ENCODE data around the gene DYRK4.

Gene DYRK4

GRCh38 chr12:4584281-4584680, 22.3 kb downstream of the DYRK4 start:
- no peak overlapping the region for H3K27ac ChIP-seq
- in situ Hi-C loops (cut with HindIII; ENCODE audit: low pct_ligation_motif_present, low sequenced_read_pairs): no loop called here
- H3K36me3 ChIP-seq (replicated peaks): no peaks in the 10 kb centered on the region
- no peak for TF ChIP-seq CTCF (IDR thresholded peaks at IDR 0.05; ENCODE audit: low read depth, low read length, missing control alignments)
- H3K4me3 ChIP-seq (ENCODE audit: low read depth, low read length): no peak overlapping the region
- H3K27me3 ChIP-seq (replicated peaks): no peaks in the 10 kb centered on the region
- DNase-seq: no peak

- in situ Hi-C loops (cut with HindIII; ENCODE audit: low pct_ligation_motif_present, low sequenced_read_pairs): no loop called here
- TF ChIP-seq CTCF (IDR thresholded peaks at IDR 0.05; ENCODE audit: low read depth, low read length, missing control alignments): no peak
- Histone ChIP-seq H3K27ac (no peak overlapping the region), H3K27me3 (replicated peaks) (no peaks in the 10 kb centered on the region), H3K36me3 (replicated peaks) (no peaks in the 10 kb centered on the region), H3K4me3 (ENCODE audit: low read depth, low read length) (no peak overlapping the region)
- DNase-seq: no peak
Measured at GRCh38 chr12:4584896-4585295, 22.9 kb downstream of the DYRK4 start.

DNA sequence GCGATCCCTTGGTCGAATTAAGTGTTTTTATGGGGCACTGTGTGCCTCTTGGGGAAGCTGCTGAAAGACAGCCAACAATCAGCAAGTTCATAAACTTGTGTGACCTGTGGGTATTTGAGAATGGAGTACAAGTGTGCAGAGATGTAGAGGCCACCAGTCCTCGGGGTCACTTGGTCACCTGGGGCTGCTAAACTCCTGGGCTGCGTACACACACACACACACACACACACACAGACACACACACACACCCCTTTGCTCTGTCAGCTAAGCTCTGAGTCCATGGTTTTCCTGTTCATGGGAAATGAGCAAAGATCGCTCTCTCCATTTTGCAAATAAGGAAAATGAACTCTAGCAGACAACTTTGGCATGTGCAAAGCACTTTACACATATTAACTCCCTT, 24.5 kb downstream of the DYRK4 start:
- Histone ChIP-seq H3K4me3 (ENCODE audit: low read depth, low read length) (no peak overlapping the region), H3K36me3 (replicated peaks) (no peaks in the 10 kb centered on the region), H3K27ac (no peak overlapping the region), H3K27me3 (replicated peaks) (no peaks in the 10 kb centered on the region)
- in situ Hi-C loops (cut with HindIII; ENCODE audit: low pct_ligation_motif_present, low sequenced_read_pairs): no loop called here
- DNase-seq: no peak
- TF ChIP-seq CTCF (IDR thresholded peaks at IDR 0.05; ENCODE audit: low read depth, low read length, missing control alignments): no peak

GRCh38 chr12:4587108-4587507, 25.1 kb downstream of the DYRK4 start:
- DNase-seq: no peak
- no peak overlapping the region for H3K27ac ChIP-seq
- in situ Hi-C loops (cut with HindIII; ENCODE audit: low pct_ligation_motif_present, low sequenced_read_pairs): no loop called here
- H3K27me3 ChIP-seq (replicated peaks): no peaks in the 10 kb centered on the region
- no peak for TF ChIP-seq CTCF (IDR thresholded peaks at IDR 0.05; ENCODE audit: low read depth, low read length, missing control alignments)
- H3K4me3 ChIP-seq (ENCODE audit: low read depth, low read length): no peak overlapping the region
- no peaks in the 10 kb centered on the region for H3K36me3 ChIP-seq (replicated peaks)

DNA sequence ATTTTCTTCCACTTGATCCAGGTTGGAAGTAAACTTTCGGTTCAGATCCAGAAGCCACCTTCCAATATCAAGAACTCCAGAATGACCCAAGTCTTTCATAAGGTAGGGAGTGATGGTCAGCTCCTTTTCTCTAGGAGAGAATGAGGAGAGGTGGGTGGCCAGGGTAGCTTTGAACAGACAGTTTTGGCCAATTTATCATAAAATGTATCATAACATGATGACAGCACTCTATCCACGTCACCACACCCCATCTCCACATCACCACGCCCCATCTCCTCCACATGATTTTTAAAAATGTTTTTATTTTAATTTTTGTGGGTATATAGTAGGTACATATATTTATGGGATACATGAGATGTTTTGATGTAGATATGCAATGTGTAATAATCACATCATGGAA, 26.9 kb downstream of the DYRK4 start:
- no peak for TF ChIP-seq CTCF (IDR thresholded peaks at IDR 0.05; ENCODE audit: low read depth, low read length, missing control alignments)
- in situ Hi-C loops (cut with HindIII; ENCODE audit: low pct_ligation_motif_present, low sequenced_read_pairs): no loop called here
- no peaks in the 10 kb centered on the region for H3K36me3 ChIP-seq (replicated peaks)

DNA sequence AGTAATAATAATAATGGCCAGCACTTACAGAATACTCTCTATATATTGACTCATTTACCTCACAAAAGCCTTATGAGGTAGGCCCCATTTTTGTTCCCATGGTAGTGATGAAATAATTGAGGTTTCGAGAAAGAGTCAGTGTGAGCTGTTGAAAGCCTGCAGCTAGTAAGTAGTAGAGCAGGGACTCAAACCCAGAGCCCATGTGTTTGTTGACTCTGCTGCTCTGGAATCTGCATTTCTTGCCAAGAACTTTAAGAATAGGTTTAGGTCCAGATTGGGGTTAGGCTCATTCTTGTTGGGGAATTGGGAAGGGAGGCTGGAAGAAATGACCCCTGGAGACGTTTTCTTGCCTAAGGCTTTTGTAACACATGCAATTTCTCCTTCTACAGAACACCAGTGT, 27.9 kb downstream of the DYRK4 start:
- Histone ChIP-seq H3K4me3 (ENCODE audit: low read depth, low read length) (no peak overlapping the region), H3K27ac (no peak overlapping the region), H3K36me3 (replicated peaks) (no peaks in the 10 kb centered on the region), H3K27me3 (replicated peaks) (no peaks in the 10 kb centered on the region)
- DNase-seq: no peak
- in situ Hi-C loops (cut with HindIII; ENCODE audit: low pct_ligation_motif_present, low sequenced_read_pairs): no loop called here
- TF ChIP-seq CTCF (IDR thresholded peaks at IDR 0.05; ENCODE audit: low read depth, low read length, missing control alignments): no peak

More for the DNA sequence above, 26.9 kb downstream of the DYRK4 start:
- no peak overlapping the region for H3K4me3 ChIP-seq (ENCODE audit: low read depth, low read length)
- DNase-seq: no peak
- H3K27ac ChIP-seq: no peak overlapping the region
- no peaks in the 10 kb centered on the region for H3K27me3 ChIP-seq (replicated peaks)

Measured in brain microvascular endothelial cell (primary cell).